A673 (cell line): ENCODE measurements around the gene SAMD14. TPM values are rescaled to one million over a fixed set of nuclear protein-coding genes. Genes with fewer than 3 reads are reported as not detected.

ENCODE experiments used
- BruUV-seq: library from RNA; stranded (reverse); fragments of 400-500 nt; replicated peaks from 2 replicates; lab custom pipeline; 2021; lab: Mats Ljungman, UMichigan
- CTCF ChIA-PET: fragments of 300-600 bp; sonication (Branson Sonifier 250); formaldehyde crosslinking; loops from one replicate; lab custom pipeline; 2022; ENCODE audit warnings: antibody characterized with exemption; lab: Charles Lee
- POLR2A ChIA-PET: fragments of 300-600 bp; sonication (Branson Sonifier 250); formaldehyde crosslinking; loops from one replicate; lab custom pipeline; 2022; ENCODE audit warnings: antibody characterized with exemption; ENCODE audit not compliant: low non-redundant PET; lab: Charles Lee
- DNase-seq: peaks from one replicate; pipeline ENCODE4 v3.0.0-alpha.2; 2015; ENCODE audit warnings: low spot score
- H3K27ac ChIP-seq: fragments of 200-600 bp; sonication (generic); 2 replicates; pipeline ENCODE4 v1.5.1; 2016; ENCODE audit warnings: mixed run types, low read depth, mild to moderate bottlenecking, mixed read lengths, antibody characterized with exemption, low read length; ENCODE audit not compliant: poor library complexity, severe bottlenecking
- H3K27me3 ChIP-seq: fragments of 200-600 bp; sonication (generic); replicated peaks from 2 replicates; pipeline ENCODE4 v1.6.1; 2017; ENCODE audit warnings: mixed run types, low read depth, mild to moderate bottlenecking, mixed read lengths, antibody characterized with exemption, low read length; ENCODE audit not compliant: insufficient read depth, poor library complexity
- H3K36me3 ChIP-seq: fragments of 200-600 bp; sonication (generic); 2 replicates; pipeline ENCODE4 v1.6.1; 2016; ENCODE audit warnings: mixed run types, mild to moderate bottlenecking, mixed read lengths, antibody characterized with exemption, low read length; ENCODE audit not compliant: insufficient read depth, poor library complexity, severe bottlenecking
- H3K4me1 ChIP-seq: fragments of 200-600 bp; sonication (generic); 2 replicates; pipeline ENCODE4 v1.6.1; 2017; ENCODE audit warnings: mixed run types, mild to moderate bottlenecking, mixed read lengths, antibody characterized with exemption, low read length; ENCODE audit not compliant: insufficient read depth, poor library complexity, severe bottlenecking
- H3K4me3 ChIP-seq: fragments of 200-600 bp; sonication (generic); 2 replicates; pipeline ENCODE4 v1.5.1; 2016; ENCODE audit warnings: low read depth, mixed run types, mild to moderate bottlenecking, mixed read lengths, low read length; ENCODE audit not compliant: poor library complexity, severe bottlenecking
- H3K9me3 ChIP-seq: fragments of 200-600 bp; sonication (generic); 2 replicates; pipeline ENCODE4 v1.6.1; 2016; ENCODE audit warnings: mixed run types, low read depth, mild to moderate bottlenecking, mixed read lengths, antibody characterized with exemption, low read length; ENCODE audit not compliant: poor library complexity, severe bottlenecking
- EZH2 ChIP-seq: fragments of 200-600 bp; sonication (generic); IDR thresholded peaks from 2 replicates; pipeline ENCODE4 v1.6.1; 2017; ENCODE audit warnings: borderline replicate concordance, low read depth, mild to moderate bottlenecking, mixed read lengths, antibody characterized with exemption, low read length; ENCODE audit not compliant: poor library complexity, severe bottlenecking
- intact Hi-C: fragments of 100-400 bp; cut with micrococcal nuclease; formaldehyde crosslinking; loops from one replicate; pipeline ENCODE4 v1.10.0; 2022; ENCODE audit not compliant: unreplicated experiment
- total RNA-seq: library from RNA; stranded (reverse); gene quantifications from 2 replicates; pipeline ENCODE4 v1.2.3, GENCODE V29; 2021
- TF ChIP-seq, protein P1 (sequence below): fragments of 300-800, 200-600 bp; sonication (generic); conservative IDR thresholded peaks from 2 replicates; pipeline ENCODE4 v1.5.1; 2017; ENCODE audit warnings: low read depth, mild to moderate bottlenecking, antibody characterized with exemption, low read length, moderate library complexity, mixed read lengths

Gene SAMD14
- total RNA-seq, 1 experiment from 2014 or later: 45.0 TPM

- Histone ChIP-seq H3K4me3 (no peak overlapping the region), H3K9me3 (no peaks in the 10 kb centered on the region), H3K36me3 (no peaks in the 10 kb centered on the region), H3K27me3 (no peaks in the 10 kb centered on the region), H3K27ac (no peak overlapping the region), H3K4me1 (peaks cover 18% of the 10 kb centered on the region)
- BruUV-seq: no TSS peak
- TF ChIP-seq EZH2: no peak
- TF ChIP-seq, protein P1, sequence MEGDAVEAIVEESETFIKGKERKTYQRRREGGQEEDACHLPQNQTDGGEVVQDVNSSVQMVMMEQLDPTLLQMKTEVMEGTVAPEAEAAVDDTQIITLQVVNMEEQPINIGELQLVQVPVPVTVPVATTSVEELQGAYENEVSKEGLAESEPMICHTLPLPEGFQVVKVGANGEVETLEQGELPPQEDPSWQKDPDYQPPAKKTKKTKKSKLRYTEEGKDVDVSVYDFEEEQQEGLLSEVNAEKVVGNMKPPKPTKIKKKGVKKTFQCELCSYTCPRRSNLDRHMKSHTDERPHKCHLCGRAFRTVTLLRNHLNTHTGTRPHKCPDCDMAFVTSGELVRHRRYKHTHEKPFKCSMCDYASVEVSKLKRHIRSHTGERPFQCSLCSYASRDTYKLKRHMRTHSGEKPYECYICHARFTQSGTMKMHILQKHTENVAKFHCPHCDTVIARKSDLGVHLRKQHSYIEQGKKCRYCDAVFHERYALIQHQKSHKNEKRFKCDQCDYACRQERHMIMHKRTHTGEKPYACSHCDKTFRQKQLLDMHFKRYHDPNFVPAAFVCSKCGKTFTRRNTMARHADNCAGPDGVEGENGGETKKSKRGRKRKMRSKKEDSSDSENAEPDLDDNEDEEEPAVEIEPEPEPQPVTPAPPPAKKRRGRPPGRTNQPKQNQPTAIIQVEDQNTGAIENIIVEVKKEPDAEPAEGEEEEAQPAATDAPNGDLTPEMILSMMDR: no peak
- no peak for DNase-seq
- ChIA-PET CTCF (interaction anchor here (0.7 kb wide), 1 partner anchor 23 kb away, joined by 3 read pairs; no protein-coding TSS in a partner anchor), POLR2A (interaction anchor here (0.6 kb wide), 1 partner anchor 1171 kb away, joined by 10 read pairs; no protein-coding TSS in a partner anchor)
- intact Hi-C loops: no loop called here
Measured at GRCh38 chr17:50153650-50154575, 24.0 kb upstream of the SAMD14 start.

DNA sequence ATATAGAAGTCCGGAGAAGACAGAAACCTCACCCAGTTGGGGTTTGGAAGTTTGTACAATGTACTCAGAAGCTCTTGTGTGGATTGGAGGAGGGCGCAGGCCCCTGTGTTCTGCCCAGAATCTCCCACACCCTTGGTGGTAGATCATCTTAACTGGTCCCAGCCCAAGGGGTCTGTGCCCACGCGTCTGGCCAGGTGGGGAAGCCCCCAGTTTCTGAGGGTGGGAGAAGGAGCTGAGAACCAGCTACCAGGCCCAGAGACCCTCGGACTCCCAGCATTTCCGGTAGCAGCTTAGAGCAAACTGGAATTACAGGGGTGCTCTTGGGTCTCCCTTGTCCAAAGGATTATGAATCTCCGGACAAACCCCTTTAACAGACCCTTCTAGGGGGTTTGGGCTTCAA, 22.8 kb upstream of the SAMD14 start:
- Histone ChIP-seq H3K4me3 (peak overlapping the region; percentile 82), H3K36me3 (no peaks in the 10 kb centered on the region), H3K27ac (peak overlapping the region; percentile 55), H3K4me1 (peaks cover 26% of the 10 kb centered on the region), H3K27me3 (no peaks in the 10 kb centered on the region), H3K9me3 (no peaks in the 10 kb centered on the region)
- no peak for DNase-seq
- ChIA-PET POLR2A (interaction anchor here (0.5 kb wide), 2 partner anchors 27 to 257 kb away, joined by 8 to 9 read pairs; no protein-coding TSS in a partner anchor), CTCF (interaction anchor here (1.5 kb wide), 2 partner anchors 13 to 58 kb away, joined by 4 to 7 read pairs; no protein-coding TSS in a partner anchor)
- BruUV-seq: no TSS peak
- TF ChIP-seq, protein P1: no peak
- TF ChIP-seq EZH2: no peak
- intact Hi-C loops: no loop called here

DNA sequence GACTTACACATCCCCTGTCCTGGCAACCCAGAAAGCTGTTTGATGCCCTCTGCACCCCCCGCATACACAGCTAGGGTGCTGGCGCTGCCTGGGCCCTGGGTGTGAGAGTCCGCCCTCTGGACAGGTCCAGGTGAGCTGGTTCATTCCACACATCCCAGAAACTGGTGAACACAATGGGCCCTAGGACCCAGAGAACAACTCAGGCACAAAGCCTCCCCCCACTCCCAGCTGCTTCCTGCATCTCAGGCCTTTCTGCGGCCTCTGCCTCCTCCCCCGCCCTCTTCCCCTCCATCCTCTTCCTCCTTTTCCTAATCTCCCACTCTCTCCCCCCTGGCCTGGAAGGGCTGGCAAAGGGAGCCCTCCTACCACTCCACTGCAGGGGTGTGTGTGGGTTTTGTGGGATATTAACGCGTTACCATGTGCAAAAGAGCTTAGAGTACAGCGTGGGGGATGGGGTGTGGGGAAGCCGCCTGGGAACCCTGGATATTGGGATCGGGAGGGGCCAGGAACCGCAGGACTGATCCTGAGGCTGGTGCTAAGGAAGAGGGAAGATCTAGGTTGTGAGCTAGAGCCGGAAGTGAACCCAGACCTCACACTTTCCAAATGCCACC, 22.1 kb upstream of the SAMD14 start:
- no peaks in the 10 kb centered on the region for H3K27me3 ChIP-seq
- intact Hi-C loops: no loop called here
- BruUV-seq: no TSS peak
- H3K4me3 ChIP-seq: peak overlapping the region; percentile 82
- H3K36me3 ChIP-seq: no peaks in the 10 kb centered on the region
- DNase-seq: peak; percentile 91
- no peak for TF ChIP-seq EZH2
- TF ChIP-seq, protein P1: no peak
- CTCF ChIA-PET: interaction anchor here (0.9 to 1.5 kb wide), 4 partner anchors 12 to 146 kb away, joined by 4 to 10 read pairs (median 6); no protein-coding TSS in a partner anchor
- peak overlapping the region; percentile 55 for H3K27ac ChIP-seq
- no peaks in the 10 kb centered on the region for H3K9me3 ChIP-seq
- H3K4me1 ChIP-seq: peaks cover 33% of the 10 kb centered on the region
- POLR2A ChIA-PET: interaction anchor here (0.5 to 0.8 kb wide), 2 partner anchors 37 to 257 kb away, joined by 8 to 11 read pairs; no protein-coding TSS in a partner anchor
